OCI-LY3 (cell line): ENCODE results near the gene GSTM3.

Experiments
- H2AFZ ChIP-seq: fragments of 200-600, 300-600 bp; shearing (Covaris generic); 2 replicates; pipeline ENCODE4 v1.6.0; 2014; ENCODE audit warnings: antibody characterized with exemption, low read depth, low read length
- H3K27ac ChIP-seq: fragments of 200-600, 300-600 bp; sonication (generic); 2 replicates; pipeline ENCODE4 v1.5.1; 2014; ENCODE audit warnings: mild to moderate bottlenecking, low read length, moderate library complexity, mixed read lengths
- H3K27me3 ChIP-seq: fragments of 200-600, 300-600 bp; sonication (generic); 2 replicates; pipeline ENCODE4 v1.6.1; 2014; ENCODE audit warnings: low read depth, low read length, mixed read lengths
- H3K36me3 ChIP-seq: fragments of 200-600, 300-600 bp; sonication (generic); replicated peaks from 2 replicates; pipeline ENCODE3; 2014; ENCODE audit warnings: low read depth, low read length, mixed read lengths
- H3K4me1 ChIP-seq: fragments of 300-600, 200-600 bp; sonication (generic); 2 replicates; pipeline ENCODE4 v1.6.1; 2014; ENCODE audit warnings: low read length, mixed read lengths
- H3K4me2 ChIP-seq: fragments of 200-600, 300-600 bp; sonication (generic); 2 replicates; pipeline ENCODE4 v1.6.1; 2014; ENCODE audit warnings: low read length, mixed read lengths
- H3K4me3 ChIP-seq: fragments of 300-600, 200-600 bp; sonication (generic); 2 replicates; pipeline ENCODE4 v1.5.1; 2014; ENCODE audit warnings: antibody characterized with exemption, mild to moderate bottlenecking, low read length, moderate library complexity
- H3K79me2 ChIP-seq: fragments of 300-600, 200-600 bp; shearing (Covaris generic); 2 replicates; pipeline ENCODE4 v1.6.1; 2014; ENCODE audit warnings: mild to moderate bottlenecking, low read length, mixed read lengths
- H3K9ac ChIP-seq: fragments of 300-600, 200-600 bp; shearing (Covaris generic); 2 replicates; pipeline ENCODE4 v1.6.0; 2014; ENCODE audit warnings: mild to moderate bottlenecking, low read length, moderate library complexity
- H3K9me3 ChIP-seq: fragments of 200-600, 300-600 bp; shearing (Covaris generic); 2 replicates; pipeline ENCODE4 v1.6.1; 2014; ENCODE audit warnings: low read length, mixed read lengths; ENCODE audit not compliant: insufficient read depth
- H4K20me1 ChIP-seq: fragments of 200-600, 300-600 bp; sonication (generic); 2 replicates; pipeline ENCODE4 v1.6.1; 2016; ENCODE audit warnings: low read length, mixed read lengths; ENCODE audit not compliant: insufficient read depth
- CTCF ChIP-seq: fragments of 200-600, 300-600 bp; sonication (generic); IDR thresholded peaks from 2 replicates; pipeline ENCODE4 v1.5.1; 2014; ENCODE audit warnings: antibody characterized with exemption, low read length, low read depth
- EZH2phosphoT487 ChIP-seq: fragments of 200-600 bp; shearing (Covaris generic); IDR thresholded peaks from 2 replicates; pipeline ENCODE4 v1.6.1; 2018; ENCODE audit warnings: antibody characterized with exemption, mixed run types, low read depth

GSTM3 gene

GRCh38 chr1:109740615-109741373, at the start of gene GSTM3:
GSTM3 (minus strand) TSS chr1:109741038; CDS start chr1:109740287, 751 bp downstream.
- H3K9me3 ChIP-seq, result no peaks in the 10 kb centered on the region
- no peak within 1 kb of the TSS for H3K27ac ChIP-seq
- no peak within 1 kb of the TSS for H3K9ac ChIP-seq
- TF ChIP-seq CTCF (no peak), EZH2phosphoT487 (no peak)
- peaks cover 8% of the 10 kb centered on the region; the same call in 1 of the 2 replicates for H3K27me3 ChIP-seq
- H3K4me1 ChIP-seq, result no peaks in the 10 kb centered on the region
- H3K4me3 ChIP-seq, result no peak within 1 kb of the TSS
- H3K79me2 ChIP-seq, result no peaks in the 10 kb centered on the region
- no peaks in the 10 kb centered on the region for H3K36me3 ChIP-seq
- H2AFZ ChIP-seq, result no peak within 1 kb of the TSS
- no peak within 1 kb of the TSS for H3K4me2 ChIP-seq
- H4K20me1 ChIP-seq, result no peaks in the 10 kb centered on the region

DNA sequence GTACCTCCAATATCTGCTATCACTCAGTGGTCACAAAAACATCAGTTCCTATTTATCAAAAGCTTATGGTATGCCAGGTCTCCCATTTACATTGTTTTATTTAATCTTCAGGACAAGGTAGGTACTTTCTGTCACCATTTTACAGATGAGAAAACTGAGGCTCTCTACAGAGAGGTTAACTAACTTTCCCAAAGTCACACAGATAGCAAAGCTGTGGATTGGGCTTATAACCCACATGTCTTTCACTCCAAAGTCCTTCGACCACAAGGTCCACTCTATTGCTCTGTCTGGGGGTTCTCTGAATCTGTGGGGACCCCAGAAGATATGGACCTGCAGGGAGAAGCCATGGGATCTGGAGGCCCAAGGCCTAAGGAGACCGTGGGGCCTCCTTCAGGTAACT, 49.5 kb upstream of the GSTM3 start:
- Histone ChIP-seq H3K27ac (no peak overlapping the region), H4K20me1 (no peaks in the 10 kb centered on the region), H3K9ac (no peak overlapping the region), H3K79me2 (no peaks in the 10 kb centered on the region), H3K27me3 (no peaks in the 10 kb centered on the region), H3K4me2 (no peak overlapping the region), H3K36me3 (no peaks in the 10 kb centered on the region), H3K4me3 (no peak overlapping the region), H3K9me3 (no peaks in the 10 kb centered on the region), H3K4me1 (0 out of 2 replicates have a peak, but pooled peaks cover 4% of the 10 kb centered on the region), H2AFZ (no peak overlapping the region)
- TF ChIP-seq CTCF (no peak), EZH2phosphoT487 (no peak)

- 0 out of 2 replicates have a peak, but pooled peaks cover 4% of the 10 kb centered on the region for H3K4me1 ChIP-seq
- H3K36me3 ChIP-seq, result no peaks in the 10 kb centered on the region
- H2AFZ ChIP-seq, result no peak overlapping the region
- no peaks in the 10 kb centered on the region for H3K27me3 ChIP-seq
- no peak overlapping the region for H3K9ac ChIP-seq
- no peak overlapping the region for H3K27ac ChIP-seq
- no peak overlapping the region for H3K4me3 ChIP-seq
- no peaks in the 10 kb centered on the region for H3K9me3 ChIP-seq
- H3K79me2 ChIP-seq, result no peaks in the 10 kb centered on the region
- no peak for TF ChIP-seq EZH2phosphoT487
- TF ChIP-seq CTCF, result no peak
- no peaks in the 10 kb centered on the region for H4K20me1 ChIP-seq
- no peak overlapping the region for H3K4me2 ChIP-seq
Measured at GRCh38 chr1:109789551-109790180, 48.8 kb upstream of the GSTM3 start.

- H3K4me2 ChIP-seq, result no peak overlapping the region
Measured at GRCh38 chr1:109788695-109789521, 48.1 kb upstream of the GSTM3 start.

More at GRCh38 chr1:109788695-109789521, 48.1 kb upstream of the GSTM3 start:
- TF ChIP-seq CTCF (no peak), EZH2phosphoT487 (no peak)
- no peak overlapping the region for H3K27ac ChIP-seq
- H3K4me1 ChIP-seq, result 0 out of 2 replicates have a peak, but pooled peaks cover 4% of the 10 kb centered on the region
- H4K20me1 ChIP-seq, result no peaks in the 10 kb centered on the region
- no peak overlapping the region for H3K4me3 ChIP-seq
- H3K27me3 ChIP-seq, result no peaks in the 10 kb centered on the region
- no peak overlapping the region for H3K9ac ChIP-seq
- H3K9me3 ChIP-seq, result no peaks in the 10 kb centered on the region
- no peaks in the 10 kb centered on the region for H3K36me3 ChIP-seq
- H3K79me2 ChIP-seq, result no peaks in the 10 kb centered on the region
- H2AFZ ChIP-seq, result no peak overlapping the region
